ENCODE data around the gene ERN1.
A peak's percentile ranks its signal among the peaks of the same experiment; 100 is the strongest.
"Not testable (repeated sequence)": the region's sequence is repeated elsewhere in the genome, so short reads cannot be mapped to it uniquely, and the experiment has no call there.

Gene ERN1

GRCh38 chr17:64129765-64130558 lies at the start of gene ERN1:
Gene ERN1 (minus strand): TSS chr17:64130144. CDS start chr17:64130029, 115 bp downstream.
- peak; percentile 86 to 93 for DNase-seq

- DNase-seq: not testable (repeated sequence)
These were observed 49.1 kb upstream of the ERN1 start for GRCh38 chr17:64179024-64179423.

GRCh38 chr17:64178011-64178825 lies 48.3 kb upstream of the ERN1 start:
- no peak for DNase-seq

GRCh38 chr17:64177311-64178010 lies 47.5 kb upstream of the ERN1 start:
- DNase-seq: no peak

- no peak for DNase-seq
These were observed 46.6 kb upstream of the ERN1 start for GRCh38 chr17:64176556-64176955.

- no peak for DNase-seq
These were observed 44.9 kb upstream of the ERN1 start for GRCh38 chr17:64174686-64175456.

- DNase-seq: no peak
These were observed 43.7 kb upstream of the ERN1 start for GRCh38 chr17:64173646-64174045.

- DNase-seq: no peak
These were observed 42.6 kb upstream of the ERN1 start for GRCh38 chr17:64172510-64172909.

- no peak for DNase-seq
These were observed 41.1 kb upstream of the ERN1 start for GRCh38 chr17:64171041-64171440.

GRCh38 chr17:64170286-64170685 lies 40.3 kb upstream of the ERN1 start:
- DNase-seq: no peak

- not testable (repeated sequence) for DNase-seq
These were observed 37.7 kb upstream of the ERN1 start for GRCh38 chr17:64167666-64168065.

- no peak for DNase-seq
These were observed 36.9 kb upstream of the ERN1 start for GRCh38 chr17:64166876-64167275.

- no peak for DNase-seq
These were observed 35.4 kb upstream of the ERN1 start for GRCh38 chr17:64165347-64165746.

- no peak for DNase-seq
These were observed 34.8 kb upstream of the ERN1 start for GRCh38 chr17:64164596-64165285.

- no peak for DNase-seq
These were observed 33.5 kb upstream of the ERN1 start for GRCh38 chr17:64163468-64163867.

- DNase-seq: no peak
These were observed 32.6 kb upstream of the ERN1 start for GRCh38 chr17:64162554-64162953.

- DNase-seq: no peak
These were observed 31.6 kb upstream of the ERN1 start for GRCh38 chr17:64161380-64162176.

- no peak for DNase-seq
These were observed 30.4 kb upstream of the ERN1 start for GRCh38 chr17:64160378-64160777.

GRCh38 chr17:64158831-64159590 lies 29.1 kb upstream of the ERN1 start:
- no peak for DNase-seq

GRCh38 chr17:64158406-64158805 lies 28.5 kb upstream of the ERN1 start:
- DNase-seq: no peak
